Lung (tissue), 12 donors: ENCODE results near the gene ITGA8. TPM values are rescaled to one million over a fixed set of nuclear protein-coding genes. Genes with fewer than 3 reads are reported as not detected.

ENCODE experiments used
- ATAC-seq: fragments of 200-7000 bp; cut with Tn5 transposase; one replicate; pipeline ENCODE4 v1.9.1; 2020; ENCODE audit warnings: moderate number of reproducible peaks; ENCODE audit not compliant: insufficient read depth, low FRiP score
- DNase-seq, 3 donors: peaks; one replicate each; pipeline ENCODE4 v3.0.0-alpha.2; 2013 to 2017
- H3K27ac ChIP-seq, 2 donors: one replicate each; pipeline ENCODE4 v1.5.1; 2013; ENCODE audit warnings: mild to moderate bottlenecking in 2 of 2, moderate library complexity in 2 of 2, control low read depth in 1 of 2, inconsistent platforms in 1 of 2, low read depth in 1 of 2, low read length in 1 of 2
- H3K27me3 ChIP-seq, 3 donors: one replicate each; pipeline ENCODE4 v1.5.1; 2013; ENCODE audit warnings: low read length in 2 of 3; ENCODE audit not compliant: control insufficient read depth in 3 of 3, insufficient read depth in 3 of 3
- H3K36me3 ChIP-seq, 4 donors: one replicate each; pipeline ENCODE4 v1.5.1; 2013; ENCODE audit warnings: low read length in 4 of 4, mild to moderate bottlenecking in 1 of 4, moderate library complexity in 1 of 4; ENCODE audit not compliant: control insufficient read depth in 4 of 4, insufficient read depth in 4 of 4
- H3K4me1 ChIP-seq, 5 donors: one replicate each; pipeline ENCODE4 v1.5.1; 2013; ENCODE audit warnings: low read length in 5 of 5, mild to moderate bottlenecking in 2 of 5, moderate library complexity in 1 of 5; ENCODE audit not compliant: control insufficient read depth in 5 of 5, insufficient read depth in 5 of 5
- H3K4me3 ChIP-seq: one replicate; pipeline ENCODE4 v1.5.1; 2013; ENCODE audit warnings: mild to moderate bottlenecking, control low read depth, moderate library complexity
- H3K9ac ChIP-seq, 2 donors: one replicate each; pipeline ENCODE4 v1.5.1; 2013; ENCODE audit warnings: low read length in 2 of 2, control low read depth in 1 of 2; ENCODE audit not compliant: insufficient read depth in 1 of 2
- H3K9me3 ChIP-seq, 4 donors: one replicate each; pipeline ENCODE4 v1.5.1; 2013; ENCODE audit warnings: low read length in 3 of 4, mild to moderate bottlenecking in 1 of 4, moderate library complexity in 1 of 4; ENCODE audit not compliant: control insufficient read depth in 4 of 4, insufficient read depth in 3 of 4
- CTCF ChIP-seq: IDR thresholded peaks from 2 replicates; pipeline ENCODE4 v1.5.1; 2012; ENCODE audit warnings: mild to moderate bottlenecking; ENCODE audit errors: control extremely low read depth, extremely low read depth
- whole genome bisulfite sequencing, 2 donors: extraction: QIAGEN DNeasy Blood & Tissue Kit; methylation state at CpG; one replicate each; pipeline ENCODE4 v1.1.7; 2013; 5-methylcytosine and 5-hydroxymethylcytosine counted together
- polyA plus RNA-seq, 2 donors: library from polyadenylated mRNA; stranded (reverse); fragments of 200-250 nt; gene quantifications; one replicate each; pipeline ENCODE4 v1.2.1, GENCODE V29; 2013
- total RNA-seq, 2 donors: library from RNA; depleted of rRNA in 1 of 2; stranded (reverse); fragments of >200 nt in 1 of 2; gene quantifications; one replicate each; pipeline ENCODE4 v1.2.1, GENCODE V29; 2014 to 2021
- donor health status: control.
- donor health status: control.
- donor health status: Bipolar disorder and iron deficiency.
- donor health status: healthy.
- donor health status: DM: yes; HTN: yes; CAD: no.

Gene ITGA8
- total and polyA plus RNA-seq, 4 donors = 3.9 to 124 (median 13.6) TPM

GRCh38 chr10:15531927-15532722 is 187.6 kb downstream of the ITGA8 start:
- Histone ChIP-seq H3K4me3 (no peak overlapping the region), H3K9ac (no peak overlapping the region), H3K4me1 (no peaks in the 10 kb centered on the region), H3K9me3 (no peaks in the 10 kb centered on the region), H3K27ac (no peak overlapping the region), H3K36me3 (peaks cover 0 to 18% (median 4%) of the 10 kb centered on the region in 4 donors), H3K27me3 (no peaks in the 10 kb centered on the region)
- no peak for TF ChIP-seq CTCF
- WGBS, 2 donors = 87 to 91% methylated on average over 13 of the region's 13 CpGs
- DNase-seq = peak in 1 of 3 donors; percentile 30
- no peak for ATAC-seq

GRCh38 chr10:15528859-15529239 is 190.9 kb downstream of the ITGA8 start:
- Histone ChIP-seq H3K9me3 (no peaks in the 10 kb centered on the region), H3K4me3 (no peak overlapping the region), H3K9ac (no peak overlapping the region), H3K36me3 (peaks cover 0 to 20% (median 4%) of the 10 kb centered on the region in 4 donors), H3K27me3 (no peaks in the 10 kb centered on the region), H3K27ac (no peak overlapping the region), H3K4me1 (no peaks in the 10 kb centered on the region)
- ATAC-seq (no peak), DNase-seq (no peak)
- TF ChIP-seq CTCF = no peak
- 65 to 70% methylated on average over 4 of the region's 4 CpGs for WGBS, 2 donors

- Histone ChIP-seq H3K27me3 (no peaks in the 10 kb centered on the region), H3K4me1 (no peaks in the 10 kb centered on the region)
- ATAC-seq = no peak
These were observed 193.0 kb downstream of the ITGA8 start for GRCh38 chr10:15526754-15527153.

More at GRCh38 chr10:15526754-15527153, 193.0 kb downstream of the ITGA8 start:
- 24 to 43% methylated on average over 3 of the region's 3 CpGs for WGBS, 2 donors
- H3K9me3 ChIP-seq = no peaks in the 10 kb centered on the region
- H3K27ac ChIP-seq = no peak overlapping the region
- no peak for DNase-seq
- H3K9ac ChIP-seq = no peak overlapping the region
- TF ChIP-seq CTCF = no peak
- no peak overlapping the region for H3K4me3 ChIP-seq
- peaks cover 0 to 22% (median 4%) of the 10 kb centered on the region in 4 donors for H3K36me3 ChIP-seq
